ENCODE measurements around the gene DUOX2.

GRCh38 chr15:45140557-45141250 is 26.7 kb upstream of the DUOX2 start:
- TF ChIP-seq TARDBP (IDR thresholded peaks at IDR 0.05) = no peak
- no peak for TF ChIP-seq ELF4 (IDR thresholded peaks at IDR 0.05)
- no peak for TF ChIP-seq ARNT (IDR thresholded peaks at IDR 0.05)
- TF ChIP-seq BHLHE40 (IDR thresholded peaks at IDR 0.05; ENCODE audit: borderline replicate concordance) = no peak
- no peak for TF ChIP-seq HDGF (IDR thresholded peaks at IDR 0.05; ENCODE audit: borderline replicate concordance)
- no peak for TF ChIP-seq PKNOX1 (IDR thresholded peaks at IDR 0.05)
- TF ChIP-seq SUZ12 (IDR thresholded peaks at IDR 0.05) = no peak
- no peak for TF ChIP-seq SP1 (IDR thresholded peaks at IDR 0.05)
